GM12875 (cell line): Measurements from ENCODE around the gene MCTP2.

Experiments used
- H3K4me3 ChIP-seq: one replicate; pipeline ENCODE4 v1.5.1; 2011; ENCODE audit warnings: low read depth, low read length, control low read depth
- CTCF ChIP-seq: IDR thresholded peaks from 2 replicates; pipeline ENCODE4 v1.5.1; 2011; ENCODE audit warnings: low read depth, mild to moderate bottlenecking, control low read depth, inconsistent platforms, low read length, moderate library complexity, borderline replicate concordance; ENCODE audit not compliant: insufficient read depth

MCTP2 gene

GRCh38 chr15:94432279-94432678, 200.9 kb downstream of the MCTP2 start:
- no peak for TF ChIP-seq CTCF
- no peak overlapping the region for H3K4me3 ChIP-seq

- no peak overlapping the region for H3K4me3 ChIP-seq
- TF ChIP-seq CTCF = no peak
Observed at GRCh38 chr15:94439158-94439557, 207.8 kb downstream of the MCTP2 start.

- no peak for TF ChIP-seq CTCF
- no peak overlapping the region for H3K4me3 ChIP-seq
Observed at GRCh38 chr15:94441760-94442159, 210.4 kb downstream of the MCTP2 start.

- no peak for TF ChIP-seq CTCF
Observed at GRCh38 chr15:94442480-94442879, 211.1 kb downstream of the MCTP2 start.

GRCh38 chr15:94443186-94443585, 211.8 kb downstream of the MCTP2 start:
- no peak overlapping the region for H3K4me3 ChIP-seq
- TF ChIP-seq CTCF = no peak

More at GRCh38 chr15:94442480-94442879, 211.1 kb downstream of the MCTP2 start:
- H3K4me3 ChIP-seq = no peak overlapping the region

- no peak overlapping the region for H3K4me3 ChIP-seq
- no peak for TF ChIP-seq CTCF
Observed at GRCh38 chr15:94445566-94446160, 214.3 kb downstream of the MCTP2 start.

GRCh38 chr15:94446441-94446840, 215.1 kb downstream of the MCTP2 start:
- no peak overlapping the region for H3K4me3 ChIP-seq
- TF ChIP-seq CTCF = no peak
